Astrocyte (in vitro differentiated cells and primary cell): ENCODE results near the gene SLC6A3. TPM values are rescaled to one million over a fixed set of nuclear protein-coding genes. Genes with fewer than 3 reads are reported as not detected.

ENCODE experiments used
- DNase-seq: peaks from one replicate; pipeline ENCODE4 v3.0.0-alpha.2; 2010; ENCODE audit warnings: low read depth
- FAIRE-seq: peaks from 2 replicates; lab custom pipeline; 2011; peaks lifted over from hg19 to GRCh38; lab: Jason Lieb, UNC
- H2AFZ ChIP-seq: 2 replicates; pipeline ENCODE4 v1.6.0; 2012; ENCODE audit warnings: low read depth, low read length, inconsistent platforms
- H3K27ac ChIP-seq: 2 replicates; pipeline ENCODE4 v1.5.1; 2011; ENCODE audit warnings: low read depth, low read length, inconsistent platforms
- H3K27me3 ChIP-seq: 2 replicates; pipeline ENCODE4 v1.6.0; 2011; ENCODE audit warnings: low read length, inconsistent platforms; ENCODE audit not compliant: insufficient read depth
- H3K36me3 ChIP-seq: 2 replicates; pipeline ENCODE4 v1.5.1; 2011; ENCODE audit warnings: low read length, inconsistent platforms; ENCODE audit not compliant: insufficient read depth
- H3K4me1 ChIP-seq: 2 replicates; pipeline ENCODE4 v1.5.1; 2011; ENCODE audit warnings: low read length, inconsistent platforms; ENCODE audit not compliant: insufficient read depth
- H3K4me2 ChIP-seq: 2 replicates; pipeline ENCODE4 v1.6.0; 2012; ENCODE audit warnings: low read length, inconsistent platforms
- H3K4me3 ChIP-seq: 2 replicates; pipeline ENCODE4 v1.5.1; 2011; ENCODE audit warnings: low read depth, mild to moderate bottlenecking, low read length, inconsistent platforms; ENCODE audit not compliant: insufficient read depth
- H3K79me2 ChIP-seq: 2 replicates; pipeline ENCODE4 v1.6.0; 2012; ENCODE audit warnings: mild to moderate bottlenecking, low read length, inconsistent platforms; ENCODE audit not compliant: insufficient read depth
- H3K9ac ChIP-seq: 2 replicates; pipeline ENCODE4 v1.6.0; 2012; ENCODE audit warnings: mild to moderate bottlenecking, low read length, inconsistent platforms
- H3K9me3 ChIP-seq: 2 replicates; pipeline ENCODE4 v1.5.1; 2012; ENCODE audit warnings: low read depth, mild to moderate bottlenecking, low read length, inconsistent platforms; ENCODE audit not compliant: insufficient read depth
- H4K20me1 ChIP-seq: 2 replicates; pipeline ENCODE4 v1.6.0; 2012; ENCODE audit warnings: low read length, inconsistent platforms; ENCODE audit not compliant: insufficient read depth
- H3K27ac Mint-ChIP-seq: one replicate; pipeline ENCODE4 v1.8.0; 2021; ENCODE audit warnings: mild to moderate bottlenecking, mixed read lengths; ENCODE audit not compliant: unreplicated experiment
- H3K27me3 Mint-ChIP-seq: one replicate; pipeline ENCODE4 v1.8.0; 2021; ENCODE audit warnings: low read depth, mixed read lengths; ENCODE audit not compliant: unreplicated experiment
- H3K36me3 Mint-ChIP-seq: one replicate; pipeline ENCODE4 v1.8.0; 2021; ENCODE audit warnings: low read depth, mixed read lengths; ENCODE audit not compliant: unreplicated experiment
- H3K4me1 Mint-ChIP-seq: one replicate; pipeline ENCODE4 v1.8.0; 2021; ENCODE audit warnings: low read depth, mixed read lengths; ENCODE audit not compliant: unreplicated experiment
- H3K4me3 Mint-ChIP-seq: one replicate; pipeline ENCODE4 v1.8.0; 2021; ENCODE audit warnings: mild to moderate bottlenecking, moderate library complexity, mixed read lengths; ENCODE audit not compliant: unreplicated experiment
- H3K9me3 Mint-ChIP-seq: one replicate; pipeline ENCODE4 v1.8.0; 2021; ENCODE audit warnings: mild to moderate bottlenecking, mixed read lengths; ENCODE audit not compliant: unreplicated experiment
- EZH2 ChIP-seq: IDR thresholded peaks from 2 replicates; pipeline ENCODE4 v1.6.1; 2012; ENCODE audit warnings: mild to moderate bottlenecking, low read length, inconsistent platforms; ENCODE audit not compliant: insufficient read depth
- total RNA-seq: library from RNA; stranded (reverse); gene quantifications from 2 replicates; pipeline ENCODE4 v1.2.1, GENCODE V29; 2021
- TF ChIP-seq, protein P1 (sequence below): IDR thresholded peaks from 2 replicates; pipeline ENCODE4 v1.5.1; 2011; ENCODE audit warnings: low read depth, mild to moderate bottlenecking, inconsistent platforms, low read length, moderate library complexity; ENCODE audit not compliant: insufficient read depth

SLC6A3 gene
- total RNA-seq, 1 donor from 2014 or later, result 0.07 TPM

GRCh38 chr5:1376981-1377380 lies 68.3 kb downstream of the SLC6A3 start:
- H3K4me3 Mint-ChIP-seq, result no peak overlapping the region
- Histone ChIP-seq H3K36me3 (no peaks in the 10 kb centered on the region), H3K4me2 (no peak overlapping the region), H3K27ac (no peak overlapping the region), H4K20me1 (no peaks in the 10 kb centered on the region), H3K79me2 (no peaks in the 10 kb centered on the region), H3K4me1 (no peaks in the 10 kb centered on the region), H3K9me3 (no peaks in the 10 kb centered on the region), H3K4me3 (no peak overlapping the region), H2AFZ (no peak overlapping the region), H3K9ac (no peak overlapping the region), H3K27me3 (peaks cover 15% of the 10 kb centered on the region)
- peaks cover 10% of the 10 kb centered on the region for H3K9me3 Mint-ChIP-seq
- peaks cover 66% of the 10 kb centered on the region for H3K27me3 Mint-ChIP-seq
- no peak for FAIRE-seq
- DNase-seq, result no peak
- H3K27ac Mint-ChIP-seq, result no peak overlapping the region
- TF ChIP-seq EZH2, result no peak
- TF ChIP-seq, protein P1, sequence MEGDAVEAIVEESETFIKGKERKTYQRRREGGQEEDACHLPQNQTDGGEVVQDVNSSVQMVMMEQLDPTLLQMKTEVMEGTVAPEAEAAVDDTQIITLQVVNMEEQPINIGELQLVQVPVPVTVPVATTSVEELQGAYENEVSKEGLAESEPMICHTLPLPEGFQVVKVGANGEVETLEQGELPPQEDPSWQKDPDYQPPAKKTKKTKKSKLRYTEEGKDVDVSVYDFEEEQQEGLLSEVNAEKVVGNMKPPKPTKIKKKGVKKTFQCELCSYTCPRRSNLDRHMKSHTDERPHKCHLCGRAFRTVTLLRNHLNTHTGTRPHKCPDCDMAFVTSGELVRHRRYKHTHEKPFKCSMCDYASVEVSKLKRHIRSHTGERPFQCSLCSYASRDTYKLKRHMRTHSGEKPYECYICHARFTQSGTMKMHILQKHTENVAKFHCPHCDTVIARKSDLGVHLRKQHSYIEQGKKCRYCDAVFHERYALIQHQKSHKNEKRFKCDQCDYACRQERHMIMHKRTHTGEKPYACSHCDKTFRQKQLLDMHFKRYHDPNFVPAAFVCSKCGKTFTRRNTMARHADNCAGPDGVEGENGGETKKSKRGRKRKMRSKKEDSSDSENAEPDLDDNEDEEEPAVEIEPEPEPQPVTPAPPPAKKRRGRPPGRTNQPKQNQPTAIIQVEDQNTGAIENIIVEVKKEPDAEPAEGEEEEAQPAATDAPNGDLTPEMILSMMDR, result no peak
- H3K4me1 Mint-ChIP-seq, result no peaks in the 10 kb centered on the region
- H3K36me3 Mint-ChIP-seq, result no peaks in the 10 kb centered on the region

- DNase-seq, result no peak
- Histone ChIP-seq H3K27ac (no peak overlapping the region), H3K27me3 (peaks cover 15% of the 10 kb centered on the region), H3K4me3 (no peak overlapping the region), H4K20me1 (no peaks in the 10 kb centered on the region), H3K4me2 (no peak overlapping the region), H3K79me2 (no peaks in the 10 kb centered on the region), H3K36me3 (no peaks in the 10 kb centered on the region), H3K9me3 (no peaks in the 10 kb centered on the region), H3K9ac (no peak overlapping the region), H3K4me1 (no peaks in the 10 kb centered on the region), H2AFZ (no peak overlapping the region)
- Mint-ChIP-seq H3K27me3 (peaks cover 58% of the 10 kb centered on the region), H3K4me3 (no peak overlapping the region), H3K9me3 (peaks cover 10% of the 10 kb centered on the region), H3K27ac (no peak overlapping the region), H3K4me1 (no peaks in the 10 kb centered on the region), H3K36me3 (no peaks in the 10 kb centered on the region)
- no peak for FAIRE-seq
- TF ChIP-seq EZH2, result no peak
- TF ChIP-seq, protein P1, result no peak
Observed at GRCh38 chr5:1375871-1376810, 69.1 kb downstream of the SLC6A3 start.

- Mint-ChIP-seq H3K36me3 (no peaks in the 10 kb centered on the region), H3K9me3 (peaks cover 6% of the 10 kb centered on the region), H3K4me1 (no peaks in the 10 kb centered on the region), H3K27ac (no peak overlapping the region), H3K4me3 (no peak overlapping the region), H3K27me3 (peaks cover 55% of the 10 kb centered on the region)
- H3K4me2 ChIP-seq, result no peak overlapping the region
- H3K4me3 ChIP-seq, result no peak overlapping the region
- no peaks in the 10 kb centered on the region for H4K20me1 ChIP-seq
- DNase-seq, result no peak
- H3K9me3 ChIP-seq, result no peaks in the 10 kb centered on the region
- H3K36me3 ChIP-seq, result no peaks in the 10 kb centered on the region
- H2AFZ ChIP-seq, result no peak overlapping the region
- H3K4me1 ChIP-seq, result no peaks in the 10 kb centered on the region
- TF ChIP-seq EZH2, result no peak
- TF ChIP-seq, protein P1, result no peak
- no peaks in the 10 kb centered on the region for H3K79me2 ChIP-seq
- peaks cover 14% of the 10 kb centered on the region for H3K27me3 ChIP-seq
- no peak overlapping the region for H3K9ac ChIP-seq
- H3K27ac ChIP-seq, result no peak overlapping the region
- FAIRE-seq, result no peak
Observed at GRCh38 chr5:1374679-1375055, 70.6 kb downstream of the SLC6A3 start.
